C4-2B (cell line): ENCODE results near the gene ARFGAP1.

ENCODE experiments used
- CTCF ChIP-seq: fragments of 450-650 bp; conservative IDR thresholded peaks from 2 replicates; pipeline ENCODE4 v1.5.1; 2017; ENCODE audit warnings: mild to moderate bottlenecking
- ZFX ChIP-seq: fragments of 450-650 bp; IDR thresholded peaks from 2 replicates; pipeline ENCODE4 v1.6.1; 2017

GRCh38 chr20:63333241-63333836, 60.7 kb downstream of the ARFGAP1 start:
- TF ChIP-seq CTCF, result no peak
- no peak for TF ChIP-seq ZFX
